ENCODE results near the gene KDM4C. TPM values are rescaled to one million over a fixed set of nuclear protein-coding genes. Genes with fewer than 3 reads are reported as not detected.

Gene KDM4C
- total and polyA plus RNA-seq, 2 of the 13 experiments (the other 11 are each of a cell fraction or from before 2014, with no cell fraction given), result 19.4 to 23.6 TPM

DNA sequence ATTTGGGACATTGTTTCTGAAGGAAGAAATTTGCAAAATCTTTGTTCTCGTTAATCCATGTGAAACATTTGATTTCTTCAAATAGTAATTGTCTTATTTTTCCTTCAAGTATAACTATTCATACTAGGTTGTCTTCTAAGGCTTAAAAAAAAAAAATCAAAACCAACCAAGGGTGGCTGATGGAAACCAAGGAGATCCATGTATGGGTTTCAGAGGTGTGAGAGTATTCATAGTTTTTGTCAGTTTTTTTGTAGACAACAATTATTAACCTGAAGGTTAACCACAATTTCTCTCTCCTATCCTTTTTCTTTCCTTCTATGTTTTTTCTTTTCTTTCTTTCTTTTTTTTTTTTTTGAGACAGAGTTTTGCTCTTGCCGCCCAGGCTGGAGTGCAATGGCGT lies 35.4 kb downstream of the KDM4C start (continued):
- TF ChIP-seq, protein P1, sequence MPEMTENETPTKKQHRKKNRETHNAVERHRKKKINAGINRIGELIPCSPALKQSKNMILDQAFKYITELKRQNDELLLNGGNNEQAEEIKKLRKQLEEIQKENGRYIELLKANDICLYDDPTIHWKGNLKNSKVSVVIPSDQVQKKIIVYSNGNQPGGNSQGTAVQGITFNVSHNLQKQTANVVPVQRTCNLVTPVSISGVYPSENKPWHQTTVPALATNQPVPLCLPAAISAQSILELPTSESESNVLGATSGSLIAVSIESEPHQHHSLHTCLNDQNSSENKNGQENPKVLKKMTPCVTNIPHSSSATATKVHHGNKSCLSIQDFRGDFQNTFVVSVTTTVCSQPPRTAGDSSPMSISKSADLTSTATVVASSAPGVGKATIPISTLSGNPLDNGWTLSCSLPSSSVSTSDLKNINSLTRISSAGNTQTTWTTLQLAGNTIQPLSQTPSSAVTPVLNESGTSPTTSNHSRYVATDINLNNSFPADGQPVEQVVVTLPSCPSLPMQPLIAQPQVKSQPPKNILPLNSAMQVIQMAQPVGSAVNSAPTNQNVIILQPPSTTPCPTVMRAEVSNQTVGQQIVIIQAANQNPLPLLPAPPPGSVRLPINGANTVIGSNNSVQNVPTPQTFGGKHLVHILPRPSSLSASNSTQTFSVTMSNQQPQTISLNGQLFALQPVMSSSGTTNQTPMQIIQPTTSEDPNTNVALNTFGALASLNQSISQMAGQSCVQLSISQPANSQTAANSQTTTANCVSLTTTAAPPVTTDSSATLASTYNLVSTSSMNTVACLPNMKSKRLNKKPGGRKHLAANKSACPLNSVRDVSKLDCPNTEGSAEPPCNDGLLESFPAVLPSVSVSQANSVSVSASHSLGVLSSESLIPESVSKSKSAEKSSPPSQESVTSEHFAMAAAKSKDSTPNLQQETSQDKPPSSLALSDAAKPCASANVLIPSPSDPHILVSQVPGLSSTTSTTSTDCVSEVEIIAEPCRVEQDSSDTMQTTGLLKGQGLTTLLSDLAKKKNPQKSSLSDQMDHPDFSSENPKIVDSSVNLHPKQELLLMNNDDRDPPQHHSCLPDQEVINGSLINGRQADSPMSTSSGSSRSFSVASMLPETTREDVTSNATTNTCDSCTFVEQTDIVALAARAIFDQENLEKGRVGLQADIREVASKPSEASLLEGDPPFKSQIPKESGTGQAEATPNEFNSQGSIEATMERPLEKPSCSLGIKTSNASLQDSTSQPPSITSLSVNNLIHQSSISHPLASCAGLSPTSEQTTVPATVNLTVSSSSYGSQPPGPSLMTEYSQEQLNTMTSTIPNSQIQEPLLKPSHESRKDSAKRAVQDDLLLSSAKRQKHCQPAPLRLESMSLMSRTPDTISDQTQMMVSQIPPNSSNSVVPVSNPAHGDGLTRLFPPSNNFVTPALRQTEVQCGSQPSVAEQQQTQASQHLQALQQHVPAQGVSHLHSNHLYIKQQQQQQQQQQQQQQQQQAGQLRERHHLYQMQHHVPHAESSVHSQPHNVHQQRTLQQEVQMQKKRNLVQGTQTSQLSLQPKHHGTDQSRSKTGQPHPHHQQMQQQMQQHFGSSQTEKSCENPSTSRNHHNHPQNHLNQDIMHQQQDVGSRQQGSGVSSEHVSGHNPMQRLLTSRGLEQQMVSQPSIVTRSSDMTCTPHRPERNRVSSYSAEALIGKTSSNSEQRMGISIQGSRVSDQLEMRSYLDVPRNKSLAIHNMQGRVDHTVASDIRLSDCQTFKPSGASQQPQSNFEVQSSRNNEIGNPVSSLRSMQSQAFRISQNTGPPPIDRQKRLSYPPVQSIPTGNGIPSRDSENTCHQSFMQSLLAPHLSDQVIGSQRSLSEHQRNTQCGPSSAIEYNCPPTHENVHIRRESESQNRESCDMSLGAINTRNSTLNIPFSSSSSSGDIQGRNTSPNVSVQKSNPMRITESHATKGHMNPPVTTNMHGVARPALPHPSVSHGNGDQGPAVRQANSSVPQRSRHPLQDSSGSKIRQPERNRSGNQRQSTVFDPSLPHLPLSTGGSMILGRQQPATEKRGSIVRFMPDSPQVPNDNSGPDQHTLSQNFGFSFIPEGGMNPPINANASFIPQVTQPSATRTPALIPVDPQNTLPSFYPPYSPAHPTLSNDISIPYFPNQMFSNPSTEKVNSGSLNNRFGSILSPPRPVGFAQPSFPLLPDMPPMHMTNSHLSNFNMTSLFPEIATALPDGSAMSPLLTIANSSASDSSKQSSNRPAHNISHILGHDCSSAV (CRISPR knock-in tag; IDR thresholded peaks at IDR 0.05; ENCODE audit: borderline replicate concordance), result no peak
- TF ChIP-seq, protein P2, sequence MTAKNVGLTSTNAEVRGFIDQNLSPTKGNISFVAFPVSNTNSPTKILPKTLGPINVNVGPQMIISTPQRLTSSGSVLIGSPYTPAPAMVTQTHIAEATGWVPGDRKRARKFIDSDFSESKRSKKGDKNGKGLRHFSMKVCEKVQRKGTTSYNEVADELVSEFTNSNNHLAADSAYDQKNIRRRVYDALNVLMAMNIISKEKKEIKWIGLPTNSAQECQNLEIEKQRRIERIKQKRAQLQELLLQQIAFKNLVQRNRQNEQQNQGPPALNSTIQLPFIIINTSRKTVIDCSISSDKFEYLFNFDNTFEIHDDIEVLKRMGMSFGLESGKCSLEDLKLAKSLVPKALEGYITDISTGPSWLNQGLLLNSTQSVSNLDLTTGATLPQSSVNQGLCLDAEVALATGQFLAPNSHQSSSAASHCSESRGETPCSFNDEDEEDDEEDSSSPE (CRISPR knock-in tag; IDR thresholded peaks at IDR 0.05), result no peak
- TF ChIP-seq ZNF383 (CRISPR knock-in tag; IDR thresholded peaks at IDR 0.05; ENCODE audit: borderline replicate concordance) (no peak), U2AF2 (IDR thresholded peaks at IDR 0.05; ENCODE audit: low read depth, low read length) (no peak), JUNB (CRISPR knock-in tag; IDR thresholded peaks at IDR 0.05; ENCODE audit: borderline replicate concordance) (no peak), NFYC (CRISPR knock-in tag; IDR thresholded peaks at IDR 0.05) (no peak), NCOA2 (CRISPR knock-in tag; IDR thresholded peaks at IDR 0.05) (no peak), SMARCE1 (IDR thresholded peaks at IDR 0.05; ENCODE audit: borderline replicate concordance) (no peak), ZNF562 (CRISPR knock-in tag; IDR thresholded peaks at IDR 0.05; ENCODE audit: borderline replicate concordance) (no peak), ZNF101 (CRISPR knock-in tag; IDR thresholded peaks at IDR 0.05; ENCODE audit: borderline replicate concordance, low read depth) (no peak), MTA3 (CRISPR knock-in tag; IDR thresholded peaks at IDR 0.05) (no peak), SALL2 (CRISPR knock-in tag; IDR thresholded peaks at IDR 0.05) (no peak), NFRKB (IDR thresholded peaks at IDR 0.05) (no peak), NCOA5 (CRISPR knock-in tag; IDR thresholded peaks at IDR 0.05) (no peak)
- TF ChIP-seq, protein P3, sequence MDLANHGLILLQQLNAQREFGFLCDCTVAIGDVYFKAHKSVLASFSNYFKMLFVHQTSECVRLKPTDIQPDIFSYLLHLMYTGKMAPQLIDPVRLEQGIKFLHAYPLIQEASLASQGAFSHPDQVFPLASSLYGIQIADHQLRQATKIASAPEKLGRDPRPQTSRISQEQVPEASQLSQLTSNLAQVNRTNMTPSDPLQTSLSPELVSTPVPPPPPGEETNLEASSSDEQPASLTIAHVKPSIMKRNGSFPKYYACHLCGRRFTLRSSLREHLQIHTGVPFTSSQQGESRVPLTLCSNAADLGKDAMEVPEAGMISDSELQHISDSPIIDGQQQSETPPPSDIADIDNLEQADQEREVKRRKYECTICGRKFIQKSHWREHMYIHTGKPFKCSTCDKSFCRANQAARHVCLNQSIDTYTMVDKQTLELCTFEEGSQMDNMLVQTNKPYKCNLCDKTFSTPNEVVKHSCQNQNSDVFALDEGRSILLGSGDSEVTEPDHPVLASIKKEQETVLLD (CRISPR knock-in tag; IDR thresholded peaks at IDR 0.05; ENCODE audit: low read depth), result no peak
- TF ChIP-seq, protein P4, sequence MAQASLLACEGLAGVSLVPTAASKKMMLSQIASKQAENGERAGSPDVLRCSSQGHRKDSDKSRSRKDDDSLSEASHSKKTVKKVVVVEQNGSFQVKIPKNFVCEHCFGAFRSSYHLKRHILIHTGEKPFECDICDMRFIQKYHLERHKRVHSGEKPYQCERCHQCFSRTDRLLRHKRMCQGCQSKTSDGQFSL (CRISPR knock-in tag; IDR thresholded peaks at IDR 0.05), result no peak
